ENCODE results near the gene USP32.
"Not testable (repeated sequence)": the region's sequence is repeated elsewhere in the genome, so short reads cannot be mapped to it uniquely, and the experiment has no call there.

- TF ChIP-seq ZNF274 (IDR thresholded peaks at IDR 0.05; ENCODE audit: low read depth, low read length); YY1 (IDR thresholded peaks at IDR 0.05; ENCODE audit: insufficient read depth, insufficient read length); SUZ12 (IDR thresholded peaks at IDR 0.05; ENCODE audit: extremely low read depth, insufficient read depth, insufficient read length): not testable (repeated sequence)
Observed at GRCh38 chr17:60211282-60211681, 180.7 kb downstream of the USP32 start.
